GM21381 (cell line): Measurements from ENCODE around the gene HSBP1L1.
A peak's percentile ranks its signal among the peaks of the same experiment; 100 is the strongest.

ENCODE experiments used
- ATAC-seq: cut with Tn5 transposase; IDR thresholded peaks from one replicate; pipeline ENCODE4 v1.9.1; 2021; ENCODE audit warnings: mild to moderate bottlenecking, moderate library complexity; ENCODE audit not compliant: unreplicated experiment

HSBP1L1 gene

GRCh38 chr18:79944126-79944731 is 20.2 kb upstream of the HSBP1L1 start:
- ATAC-seq: no peak

GRCh38 chr18:79944746-79945117 is 19.7 kb upstream of the HSBP1L1 start:
- ATAC-seq: no peak

GRCh38 chr18:79945118-79946042 is 19.1 kb upstream of the HSBP1L1 start:
- ATAC-seq: no peak

- ATAC-seq: no peak
These were observed 17.2 kb upstream of the HSBP1L1 start for GRCh38 chr18:79947054-79947755.

GRCh38 chr18:79947881-79948610 is 16.4 kb upstream of the HSBP1L1 start:
- ATAC-seq: no peak

GRCh38 chr18:79948719-79949411 is 15.6 kb upstream of the HSBP1L1 start:
- ATAC-seq: no peak

- ATAC-seq: no peak
These were observed 14.6 kb upstream of the HSBP1L1 start for GRCh38 chr18:79949697-79950487.

GRCh38 chr18:79950515-79951341 is 13.7 kb upstream of the HSBP1L1 start:
- peak; percentile 31 for ATAC-seq

- ATAC-seq: peak; percentile 89
These were observed 12.6 kb upstream of the HSBP1L1 start, which contains the start of gene SLC66A2 for GRCh38 chr18:79951545-79952455. TSS of gene SLC66A2 (minus strand) at chr18:79951653. CDS start at chr18:79950926, 727 bp downstream.

- ATAC-seq: no peak
These were observed 11.9 kb upstream of the HSBP1L1 start for GRCh38 chr18:79952456-79952995.

- ATAC-seq: no peak
These were observed 11.4 kb upstream of the HSBP1L1 start for GRCh38 chr18:79952996-79953559.

- ATAC-seq: no peak
These were observed 10.3 kb upstream of the HSBP1L1 start for GRCh38 chr18:79953971-79954651.

- ATAC-seq: no peak
These were observed 9.7 kb upstream of the HSBP1L1 start for GRCh38 chr18:79954791-79955190.

- ATAC-seq: no peak
These were observed 9.0 kb upstream of the HSBP1L1 start for GRCh38 chr18:79955302-79956075.

- no peak for ATAC-seq
These were observed 8.2 kb upstream of the HSBP1L1 start for GRCh38 chr18:79956276-79956675.

- no peak for ATAC-seq
These were observed 5.5 kb upstream of the HSBP1L1 start for GRCh38 chr18:79958981-79959380.
